HG02938 (cell line): ENCODE data around the gene RBPJ.

ENCODE experiments used
- ATAC-seq: cut with Tn5 transposase; IDR thresholded peaks from one replicate; pipeline ENCODE4 v1.9.1; 2021; ENCODE audit warnings: mild to moderate bottlenecking, moderate library complexity; ENCODE audit not compliant: unreplicated experiment

RBPJ gene

GRCh38 chr4:26412381-26413372 lies 91.9 kb downstream of the RBPJ start:
- ATAC-seq, result no peak

GRCh38 chr4:26413582-26413981 lies 92.8 kb downstream of the RBPJ start:
- no peak for ATAC-seq

- ATAC-seq, result no peak
Measured at GRCh38 chr4:26418107-26418506, 97.3 kb downstream of the RBPJ start.

GRCh38 chr4:26418850-26419249 lies 98.0 kb downstream of the RBPJ start:
- ATAC-seq, result no peak

- ATAC-seq, result no peak
Measured at GRCh38 chr4:26420438-26420837, 99.6 kb downstream of the RBPJ start.

GRCh38 chr4:26420913-26421312 lies 100.1 kb downstream of the RBPJ start:
- ATAC-seq, result no peak

- ATAC-seq, result no peak
Measured at GRCh38 chr4:26424153-26424552, 103.3 kb downstream of the RBPJ start.

- ATAC-seq, result no peak
Measured at GRCh38 chr4:26424838-26425237, 104.0 kb downstream of the RBPJ start.

GRCh38 chr4:26425953-26426352 lies 105.1 kb downstream of the RBPJ start:
- no peak for ATAC-seq

- ATAC-seq, result no peak
Measured at GRCh38 chr4:26426892-26427291, 106.1 kb downstream of the RBPJ start.

- ATAC-seq, result no peak
Measured at GRCh38 chr4:26429910-26430309, 109.1 kb downstream of the RBPJ start.

GRCh38 chr4:26431461-26432180 lies 110.8 kb downstream of the RBPJ start:
- no peak for ATAC-seq

GRCh38 chr4:26432419-26432818 lies 111.6 kb downstream of the RBPJ start:
- no peak for ATAC-seq

GRCh38 chr4:26433556-26433955 lies 112.7 kb downstream of the RBPJ start:
- ATAC-seq, result no peak

GRCh38 chr4:26434030-26434639 lies 113.3 kb downstream of the RBPJ start:
- no peak for ATAC-seq

- no peak for ATAC-seq
Measured at GRCh38 chr4:26441102-26441501, 120.3 kb downstream of the RBPJ start.

- no peak for ATAC-seq
Measured at GRCh38 chr4:26441771-26442170, 121.0 kb downstream of the RBPJ start.

GRCh38 chr4:26447378-26447777 lies 126.6 kb downstream of the RBPJ start:
- ATAC-seq, result no peak

- ATAC-seq, result no peak
Measured at GRCh38 chr4:26450418-26450817, 129.6 kb downstream of the RBPJ start.

- ATAC-seq, result no peak
Measured at GRCh38 chr4:26451597-26451996, 130.8 kb downstream of the RBPJ start.
